Choroid plexus epithelial cell (primary cell): ENCODE results near the gene GTF2E1.
"Not testable (repeated sequence)": the region's sequence is repeated elsewhere in the genome, so short reads cannot be mapped to it uniquely, and the experiment has no call there.

ENCODE experiments used
- DNase-seq: peaks from one replicate; pipeline ENCODE4 v3.0.0-alpha.2; 2010; ENCODE audit warnings: low read depth
- H3K4me3 ChIP-seq: 2 replicates; pipeline ENCODE4 v1.5.1; 2011; ENCODE audit warnings: low read depth, mild to moderate bottlenecking, control low read depth, low read length, moderate library complexity
- CTCF ChIP-seq: conservative IDR thresholded peaks from 2 replicates; pipeline ENCODE4 v1.5.1; 2011; ENCODE audit warnings: low read depth, mild to moderate bottlenecking, control low read depth, inconsistent platforms, low read length, moderate library complexity

Gene GTF2E1

GRCh38 chr3:120710369-120710768, 32.2 kb upstream of the GTF2E1 start:
- DNase-seq = no peak
- no peak for TF ChIP-seq CTCF
- no peak overlapping the region for H3K4me3 ChIP-seq

- no peak overlapping the region for H3K4me3 ChIP-seq
- no peak for TF ChIP-seq CTCF
- DNase-seq = no peak
These were observed 29.3 kb upstream of the GTF2E1 start for GRCh38 chr3:120713262-120713661.

- DNase-seq = peak; percentile 18
- H3K4me3 ChIP-seq = peak overlapping the region; percentile 41
These were observed 23.2 kb upstream of the GTF2E1 start for GRCh38 chr3:120719167-120719834.

GRCh38 chr3:120726791-120727190, 15.8 kb upstream of the GTF2E1 start:
- no peak overlapping the region for H3K4me3 ChIP-seq
- peak; percentile 18 for DNase-seq
- no peak for TF ChIP-seq CTCF

- H3K4me3 ChIP-seq = no peak overlapping the region
- no peak for TF ChIP-seq CTCF
- no peak for DNase-seq
These were observed 11.7 kb upstream of the GTF2E1 start for GRCh38 chr3:120730576-120731542.

GRCh38 chr3:120738006-120738405, 4.5 kb upstream of the GTF2E1 start:
- not testable (repeated sequence) for DNase-seq, H3K4me3 ChIP-seq

- H3K4me3 ChIP-seq = peak overlapping the region; percentile 95
- DNase-seq = no peak
These were observed 1.2 kb upstream of the GTF2E1 start for GRCh38 chr3:120741320-120741719.

More at GRCh38 chr3:120741320-120741719, 1.2 kb upstream of the GTF2E1 start:
- no peak for TF ChIP-seq CTCF
